Femur (tissue), 1 donor: ENCODE results near the gene RASD2.
A peak's percentile ranks its signal among the peaks of the same experiment; 100 is the strongest.

Experiments used
- DNase-seq: peaks from one replicate; pipeline ENCODE4 v3.0.0-alpha.2; 2017

The RASD2 gene

GRCh38 chr22:35561796-35562526 is 21.3 kb downstream of the RASD2 start:
- DNase-seq, result no peak

GRCh38 chr22:35563211-35563610 is 22.6 kb downstream of the RASD2 start:
- DNase-seq, result no peak

- no peak for DNase-seq
Observed at GRCh38 chr22:35564975-35565867, 24.6 kb downstream of the RASD2 start.

- DNase-seq, result no peak
Observed at GRCh38 chr22:35567351-35568141, 26.9 kb downstream of the RASD2 start.

- no peak for DNase-seq
Observed at GRCh38 chr22:35568751-35569739, 28.4 kb downstream of the RASD2 start.

- no peak for DNase-seq
Observed at GRCh38 chr22:35569916-35570315, 29.3 kb downstream of the RASD2 start.

GRCh38 chr22:35570686-35571194 is 30.1 kb downstream of the RASD2 start:
- no peak for DNase-seq

GRCh38 chr22:35572556-35572955 is 31.9 kb downstream of the RASD2 start:
- DNase-seq, result no peak

GRCh38 chr22:35575116-35575748 is 34.6 kb downstream of the RASD2 start:
- DNase-seq, result no peak

GRCh38 chr22:35576671-35577070 is 36.0 kb downstream of the RASD2 start:
- DNase-seq, result no peak

- DNase-seq, result no peak
Observed at GRCh38 chr22:35577799-35578659, 37.4 kb downstream of the RASD2 start.

GRCh38 chr22:35578836-35579575 is 38.4 kb downstream of the RASD2 start:
- no peak for DNase-seq

- peak; percentile 37 for DNase-seq
Observed at GRCh38 chr22:35580351-35581022, 39.9 kb downstream of the RASD2 start.

- no peak for DNase-seq
Observed at GRCh38 chr22:35581023-35581413, 40.4 kb downstream of the RASD2 start.

GRCh38 chr22:35582218-35582860 is 41.7 kb downstream of the RASD2 start:
- no peak for DNase-seq

GRCh38 chr22:35582861-35583670 is 42.4 kb downstream of the RASD2 start:
- peak; percentile 58 for DNase-seq

- no peak for DNase-seq
Observed at GRCh38 chr22:35586771-35587170, 46.1 kb downstream of the RASD2 start.
